GM21723 (cell line): Measurements from ENCODE around the gene KIF26A.
"Not testable (repeated sequence)": the region's sequence is repeated elsewhere in the genome, so short reads cannot be mapped to it uniquely, and the experiment has no call there.

Experiments used
- ATAC-seq: cut with Tn5 transposase; IDR thresholded peaks from one replicate; pipeline ENCODE4 v1.9.1; 2021; ENCODE audit warnings: mild to moderate bottlenecking, moderate library complexity; ENCODE audit not compliant: unreplicated experiment

KIF26A gene

DNA sequence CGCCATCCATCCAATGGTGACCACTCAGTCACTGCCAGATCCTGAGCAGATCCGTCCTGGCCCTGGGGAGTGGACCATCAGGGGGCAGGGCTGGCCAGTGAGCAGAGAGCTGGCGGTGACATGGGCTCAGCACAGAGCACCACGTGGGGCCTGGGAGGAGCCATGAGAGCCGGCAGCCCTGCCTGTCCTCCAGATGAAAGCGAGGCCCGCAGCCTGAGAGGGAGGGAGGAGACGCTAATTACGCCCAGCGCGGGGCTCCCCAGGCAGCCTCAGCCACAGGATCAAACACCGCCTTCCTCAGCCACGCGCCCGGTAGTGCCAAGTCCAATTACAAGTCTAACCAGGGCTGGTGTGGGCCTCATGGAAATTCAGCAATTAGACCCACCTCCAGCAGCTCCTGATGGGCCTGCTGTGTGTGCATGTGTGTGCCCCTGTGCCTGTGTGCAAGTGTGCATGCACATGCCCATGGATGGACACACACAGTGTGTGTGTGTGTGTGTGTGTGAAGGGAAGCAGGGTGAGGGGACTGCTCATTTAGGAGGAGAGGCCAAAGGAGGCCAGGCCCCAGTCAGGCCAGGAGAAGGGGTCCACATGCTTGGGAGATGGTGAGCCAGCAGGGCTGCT is 68.0 kb downstream of the KIF26A start:
- ATAC-seq, result no peak

- ATAC-seq, result no peak
Observed at GRCh38 chr14:104207142-104208014, 69.0 kb downstream of the KIF26A start.

DNA sequence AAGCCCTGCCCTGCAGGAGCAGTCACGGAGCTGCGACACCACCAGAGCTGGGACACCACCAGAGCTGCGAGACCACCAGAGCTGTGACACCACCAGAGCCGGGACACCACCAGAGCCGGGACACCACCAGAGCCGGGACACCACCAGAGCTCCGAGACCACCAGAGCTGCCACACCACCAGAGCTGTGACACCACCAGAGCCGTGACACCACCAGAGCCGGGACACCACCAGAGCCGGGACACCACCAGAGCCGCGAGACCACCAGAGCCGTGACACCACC is 69.6 kb downstream of the KIF26A start:
- not testable (repeated sequence) for ATAC-seq

- not testable (repeated sequence) for ATAC-seq
Observed at GRCh38 chr14:104208331-104208730, 69.9 kb downstream of the KIF26A start.

DNA sequence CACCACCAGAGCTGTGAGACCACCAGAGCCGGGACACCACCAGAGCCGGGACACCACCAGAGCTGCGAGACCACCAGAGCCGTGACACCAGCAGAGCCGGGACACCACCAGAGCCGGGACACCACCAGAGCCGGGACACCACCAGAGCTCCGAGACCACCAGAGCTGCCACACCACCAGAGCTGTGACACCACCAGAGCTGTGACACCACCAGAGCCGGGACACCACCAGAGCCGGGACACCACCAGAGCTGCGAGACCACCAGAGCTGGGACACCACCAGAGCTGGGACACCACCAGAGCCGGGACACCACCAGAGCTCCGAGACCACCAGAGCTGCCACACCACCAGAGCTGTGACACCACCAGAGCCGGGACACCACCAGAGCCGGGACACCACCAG is 70.7 kb downstream of the KIF26A start:
- ATAC-seq, result not testable (repeated sequence)

DNA sequence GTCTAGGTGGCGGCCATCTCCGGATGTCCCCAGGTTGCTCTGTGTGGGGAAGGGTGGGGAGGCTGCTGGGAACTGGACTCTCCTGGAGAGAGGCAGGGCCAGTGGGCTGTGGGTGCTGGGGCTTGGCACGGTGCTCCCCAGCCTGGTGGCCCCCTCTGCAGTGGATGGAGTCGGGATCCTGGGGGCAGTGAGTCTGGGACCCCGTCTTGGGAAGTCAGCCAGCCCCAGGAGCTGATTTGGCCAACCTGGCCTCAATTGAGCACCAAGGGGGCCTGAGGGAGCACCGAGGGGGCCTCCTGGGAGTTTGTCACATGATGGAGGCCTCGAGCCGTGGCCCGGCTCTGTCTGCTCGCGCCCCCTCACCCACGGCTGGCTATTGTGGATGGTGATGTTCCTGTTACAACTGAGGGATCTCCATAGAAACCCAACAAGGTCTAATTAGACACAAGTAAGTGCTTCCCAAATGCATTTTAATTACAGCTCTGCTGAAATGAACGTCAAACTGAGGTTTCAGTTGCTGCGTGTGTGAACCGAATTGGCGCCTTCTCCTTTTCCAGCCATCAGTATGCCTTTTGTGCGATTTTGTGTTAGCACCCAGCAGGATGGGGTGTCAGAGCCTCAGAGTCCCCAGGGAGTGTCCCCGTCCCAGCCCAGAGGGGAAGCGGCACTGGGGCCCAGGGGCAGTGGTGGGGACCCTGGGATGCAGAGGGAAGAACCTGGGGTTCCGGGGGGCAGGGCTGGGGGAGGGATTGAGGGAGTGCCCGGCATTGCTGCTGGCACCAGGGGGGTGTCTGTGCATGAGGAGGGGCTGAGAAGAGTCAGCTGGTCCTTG is 71.8 kb downstream of the KIF26A start:
- no peak for ATAC-seq

DNA sequence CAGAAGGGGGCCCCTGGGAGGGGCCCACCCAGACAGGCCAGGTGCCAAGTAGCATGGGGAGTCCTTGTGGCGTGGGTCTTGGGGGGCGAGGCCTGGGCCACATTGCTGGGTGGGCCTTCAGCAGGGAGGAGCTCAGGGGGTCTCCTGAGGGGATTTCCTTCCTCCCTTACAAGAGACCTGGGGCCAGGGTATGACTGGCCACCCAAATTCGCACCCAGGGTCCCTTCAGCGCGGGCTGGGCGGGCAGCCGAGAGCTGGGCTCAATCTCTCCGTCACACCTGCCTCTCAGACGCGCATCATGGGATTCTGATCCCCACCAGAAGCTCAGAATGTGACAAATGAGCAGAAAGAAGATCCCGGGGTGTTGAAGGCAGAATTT is 72.4 kb downstream of the KIF26A start:
- ATAC-seq, result no peak

- no peak for ATAC-seq
Observed at GRCh38 chr14:104211215-104211614, 72.8 kb downstream of the KIF26A start.

DNA sequence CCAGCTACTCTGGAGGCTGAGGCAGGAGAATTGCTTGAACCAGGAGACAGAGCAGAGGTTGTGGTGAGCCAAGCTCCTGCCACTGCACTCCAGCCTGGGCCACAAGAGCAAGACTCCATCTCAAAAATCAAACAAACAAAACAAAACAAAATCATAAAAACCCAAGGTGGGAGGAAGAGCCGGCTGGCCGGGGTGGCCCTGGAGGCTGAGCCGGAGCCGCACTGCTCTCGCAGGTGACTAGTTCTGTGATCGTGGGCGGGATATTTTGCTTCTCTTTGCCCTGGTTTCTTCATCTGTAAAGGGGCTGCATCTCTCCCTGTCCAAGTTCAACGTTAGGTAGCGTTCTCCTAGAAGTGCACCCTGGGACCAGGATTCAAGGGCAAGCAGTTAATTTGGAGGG is 73.4 kb downstream of the KIF26A start:
- no peak for ATAC-seq

DNA sequence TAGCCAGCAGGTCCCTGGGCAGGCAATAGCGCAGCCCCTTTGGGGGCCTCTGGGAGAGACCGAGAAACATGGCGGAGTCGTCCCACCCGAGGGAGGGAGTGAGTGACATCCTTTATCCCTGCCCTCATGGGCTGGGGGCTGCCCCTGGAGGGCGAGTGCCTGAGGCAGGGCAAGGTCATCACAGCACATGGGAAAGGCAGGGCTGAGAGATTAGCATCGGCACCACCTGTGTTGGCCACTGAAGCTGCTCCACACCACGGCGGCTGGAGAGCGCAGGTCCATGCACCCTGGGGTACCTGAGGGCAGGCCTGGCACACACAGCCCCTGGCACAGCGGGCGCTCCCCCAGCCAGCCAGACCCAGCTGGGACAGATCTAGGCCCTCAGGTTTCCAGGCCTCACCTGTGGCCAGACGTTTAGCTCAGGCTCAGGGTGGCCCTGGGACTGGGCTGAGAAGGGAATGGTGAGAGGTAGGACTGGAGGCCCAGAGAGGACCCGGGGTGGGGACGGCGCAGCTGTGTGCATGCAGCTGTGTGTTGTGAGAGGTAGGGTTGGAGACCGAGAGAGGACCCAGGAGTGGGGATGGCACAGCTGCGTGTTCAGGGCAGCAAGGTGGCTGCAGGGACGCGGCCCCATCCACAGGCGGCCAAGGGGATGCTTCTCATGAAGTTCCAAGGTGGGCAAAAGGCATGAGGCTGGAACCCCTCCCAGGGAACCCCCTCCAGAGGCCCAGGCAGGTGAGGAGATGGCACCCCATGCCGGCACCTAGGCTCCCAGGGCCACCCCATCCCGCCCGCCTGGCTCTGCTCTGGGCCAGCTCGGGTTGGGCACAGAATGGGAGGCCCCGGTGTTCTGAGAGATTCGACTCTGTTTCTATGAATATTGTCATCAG is 74.1 kb downstream of the KIF26A start:
- no peak for ATAC-seq

DNA sequence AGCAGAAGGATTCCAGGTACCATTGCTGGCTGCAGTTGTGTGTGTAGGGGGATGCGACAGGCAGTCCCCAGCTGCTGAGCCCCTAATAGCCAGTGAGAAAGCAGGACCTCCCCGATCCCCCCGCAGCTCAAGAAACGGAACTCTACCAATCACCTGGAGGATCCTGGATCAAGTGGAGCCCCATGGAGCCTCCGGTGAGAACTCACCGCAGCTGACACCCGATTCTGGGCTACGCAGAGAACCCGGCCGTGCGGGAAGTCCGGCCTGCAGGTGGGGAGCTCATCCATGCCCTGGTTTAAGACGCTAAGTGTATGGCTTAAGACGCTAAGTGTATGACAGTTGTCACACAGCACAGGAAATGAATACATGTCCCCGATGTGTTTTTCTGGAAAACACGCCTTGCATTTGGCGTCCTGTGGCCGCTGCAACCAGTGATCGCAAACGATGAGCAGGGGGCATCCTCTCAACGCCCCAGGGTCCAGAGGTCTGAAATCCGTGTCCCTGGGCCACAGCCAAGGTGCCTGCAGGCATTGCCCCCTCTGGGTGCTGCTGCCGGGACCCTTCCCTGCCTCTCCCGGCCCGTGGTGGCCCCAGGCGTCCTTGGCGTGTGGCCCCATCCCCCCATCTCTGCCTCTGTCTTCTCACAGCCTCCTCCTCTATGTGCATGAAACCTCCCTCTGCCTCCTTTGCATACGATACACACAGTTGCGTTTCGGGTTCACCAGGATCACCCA is 75.1 kb downstream of the KIF26A start:
- no peak for ATAC-seq

DNA sequence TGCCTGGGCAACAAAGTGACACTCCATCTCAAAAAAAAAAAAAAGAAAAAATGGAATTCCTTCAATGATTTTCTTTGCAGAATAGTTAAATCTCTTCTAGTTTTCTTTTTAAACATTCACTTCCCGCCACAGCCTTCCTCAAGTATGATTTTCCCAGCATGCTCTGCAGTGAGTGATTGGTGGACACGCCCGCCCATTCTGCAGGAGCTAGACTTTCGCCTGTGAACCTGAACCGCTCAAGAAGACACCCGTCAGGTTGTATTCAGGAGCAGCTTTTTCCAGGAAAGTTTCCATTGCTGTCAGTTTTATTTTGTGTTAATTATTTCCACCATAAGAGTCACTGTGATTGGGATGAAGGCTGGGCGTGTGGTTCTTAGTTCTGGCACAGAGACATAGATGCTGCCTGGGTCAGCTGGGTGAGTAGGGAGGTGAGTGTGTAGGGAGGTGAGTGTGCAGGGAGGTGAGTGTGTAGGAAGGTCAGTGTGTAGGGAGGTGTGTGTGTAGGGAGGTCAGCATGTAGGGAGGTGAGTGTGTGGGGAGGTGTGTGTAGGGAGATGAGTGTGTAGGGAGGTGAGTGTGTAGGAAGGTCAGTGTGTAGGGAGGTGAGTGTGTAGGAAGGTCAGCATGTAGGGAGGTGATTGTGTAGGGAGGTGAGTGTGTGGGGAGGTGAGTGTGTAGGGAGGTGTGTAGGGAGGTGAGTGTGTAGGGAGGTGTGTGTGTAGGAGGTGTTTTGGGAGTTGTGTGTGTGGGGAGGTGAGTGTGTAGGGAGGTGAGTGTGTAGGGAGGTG is 76.2 kb downstream of the KIF26A start:
- no peak for ATAC-seq

DNA sequence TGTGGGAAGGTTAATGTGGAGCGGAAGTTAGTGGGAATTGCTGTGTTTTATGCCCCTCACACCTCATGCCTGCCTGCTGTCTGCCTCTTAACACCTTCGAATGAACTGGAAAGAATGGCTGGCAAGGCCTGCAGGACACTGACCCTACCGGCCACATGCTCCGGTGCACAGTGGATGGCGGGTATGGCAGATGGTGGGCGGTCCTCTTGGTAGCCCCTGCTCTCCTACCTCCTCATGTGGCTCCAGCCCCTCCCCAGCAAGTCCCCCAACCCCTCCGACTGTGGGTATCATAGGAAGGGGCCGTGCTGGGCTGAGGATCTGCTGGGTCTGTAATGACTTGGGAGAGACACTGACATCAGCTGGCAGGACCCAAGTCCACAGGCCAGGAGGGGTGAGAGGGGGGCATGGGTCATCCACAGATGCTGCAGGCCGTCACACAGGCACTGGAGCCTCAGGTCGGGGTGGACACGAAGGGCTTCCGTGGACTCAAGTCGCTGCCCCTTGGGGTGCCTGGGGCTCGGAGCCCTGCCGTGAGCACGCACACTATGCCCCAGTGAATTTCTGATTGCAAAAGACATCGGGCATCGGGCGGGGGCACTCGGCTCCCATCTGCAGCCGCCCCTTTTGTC is 77.4 kb downstream of the KIF26A start:
- ATAC-seq, result no peak

GRCh38 chr14:104216457-104216856 is 78.1 kb downstream of the KIF26A start:
- ATAC-seq, result no peak

DNA sequence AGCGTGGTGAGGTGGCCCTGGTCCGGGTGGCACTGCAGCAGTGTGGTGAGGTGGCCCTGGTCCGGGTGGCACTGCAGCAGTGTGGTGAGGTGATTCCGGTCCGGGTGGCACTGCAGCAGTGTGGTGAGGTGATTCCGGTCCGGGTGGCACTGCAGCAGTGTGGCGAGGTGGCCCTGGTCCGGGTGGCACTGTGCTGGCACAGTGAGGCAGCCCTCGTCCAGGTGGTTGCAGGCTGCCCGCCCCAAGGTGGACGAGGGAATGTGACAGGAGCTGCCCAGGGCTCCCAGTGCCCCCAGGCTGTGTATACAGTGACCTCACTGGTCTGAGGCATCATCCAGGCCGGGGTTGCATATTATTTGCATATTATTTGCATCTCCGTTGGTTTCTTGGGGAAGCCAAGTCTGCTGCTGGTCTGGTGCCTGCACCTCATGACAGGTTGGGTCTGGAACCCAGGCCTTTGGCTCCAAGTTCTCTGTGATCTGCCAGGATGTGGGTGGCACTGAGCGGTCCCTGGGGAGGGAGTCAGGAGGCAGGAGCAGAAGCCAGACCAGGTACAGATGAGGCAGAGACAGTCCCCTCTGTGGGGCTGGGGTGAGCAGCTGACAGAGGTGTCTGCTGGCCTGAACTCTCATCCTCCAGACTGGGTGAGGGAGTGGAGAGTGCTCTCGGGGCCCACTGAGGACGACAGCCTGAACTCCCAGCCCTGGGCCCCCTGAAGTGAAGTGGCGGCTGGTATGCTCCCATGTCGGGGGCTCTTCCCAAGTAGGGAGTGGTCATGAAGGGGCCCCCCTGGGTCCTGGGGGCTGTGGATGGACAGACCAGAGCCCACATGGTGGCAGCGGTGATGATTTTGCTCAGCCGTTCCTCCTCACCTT is 79.3 kb downstream of the KIF26A start:
- no peak for ATAC-seq

DNA sequence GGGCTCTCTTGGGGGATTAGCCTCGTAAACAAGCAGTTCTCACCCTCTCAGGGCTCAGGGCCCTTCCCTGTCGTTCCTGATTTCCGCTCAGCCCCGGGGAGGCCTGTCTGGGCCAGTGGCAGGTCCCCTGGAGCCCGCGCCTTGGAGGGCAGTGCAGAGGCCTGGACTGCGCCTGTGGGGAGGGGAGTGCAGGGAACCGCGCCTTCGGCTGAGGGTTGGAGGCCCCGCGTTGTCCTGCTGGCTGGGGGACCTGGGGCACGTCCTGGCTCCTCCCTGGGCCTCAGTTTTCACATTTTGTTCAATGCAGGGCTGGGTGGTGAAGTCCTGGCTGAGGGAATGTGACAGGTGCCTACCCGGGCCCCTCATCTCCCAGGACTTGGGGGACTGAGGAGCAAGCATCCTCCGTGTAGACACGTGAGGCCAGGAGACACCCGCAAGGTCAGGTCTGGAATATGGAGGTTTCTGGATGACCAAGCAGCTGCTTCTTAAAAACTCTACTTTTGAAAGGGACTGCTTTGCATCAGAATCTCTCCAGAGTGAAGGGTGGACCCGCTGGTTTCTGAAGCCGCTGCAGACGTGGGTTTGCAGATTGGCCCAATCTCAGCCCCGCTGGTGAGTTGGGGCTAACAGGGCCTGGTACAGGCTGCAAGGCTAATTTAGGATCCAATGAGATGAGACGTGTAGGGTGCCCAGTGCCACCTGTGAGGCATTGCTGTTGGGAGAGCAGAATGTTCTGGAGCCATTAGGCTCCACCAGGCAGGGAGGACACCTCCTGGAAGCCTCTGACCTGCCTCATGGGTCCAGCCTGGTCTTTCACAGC is 80.2 kb downstream of the KIF26A start:
- no peak for ATAC-seq

DNA sequence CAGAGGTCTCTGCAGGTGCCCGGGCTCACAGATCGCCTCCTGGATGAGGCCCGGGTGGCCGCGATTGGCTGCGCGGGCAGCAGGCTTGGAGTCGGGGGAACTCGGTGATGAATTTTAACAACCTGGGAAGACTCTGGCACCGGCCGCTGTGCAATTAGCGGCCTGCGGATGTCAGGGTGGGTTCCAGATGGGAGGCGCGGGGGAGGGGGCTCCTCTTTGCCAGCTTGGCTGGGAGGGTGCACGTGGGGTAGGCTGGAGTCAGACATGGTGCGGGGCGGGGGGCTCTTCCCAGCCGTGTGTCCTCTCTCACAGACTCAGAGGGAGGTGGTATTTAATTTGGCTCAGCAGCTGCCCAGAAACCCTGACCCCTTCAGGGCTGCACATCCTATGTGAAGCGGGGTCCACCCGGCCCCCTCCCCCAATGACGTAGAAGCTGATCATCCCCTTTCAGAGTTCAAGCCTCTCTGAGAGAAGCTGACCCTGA is 81.4 kb downstream of the KIF26A start:
- no peak for ATAC-seq
